Esophagus muscularis mucosa (tissue), 3 donors: ENCODE results near the gene CLEC4G.

Experiments
- CTCF ChIP-seq, 3 experiments: fragments of 200-600 bp in 2 of 3; fragments of 450-650 bp in 1 of 3; sonication (generic) in 2 of 3; IDR thresholded peaks; one replicate each; pipeline ENCODE4 v1.5.1; 2017 to 2019; ENCODE audit warnings: antibody characterized with exemption in 3 of 3, mild to moderate bottlenecking in 2 of 3, moderate library complexity in 1 of 3
- POLR2A ChIP-seq: fragments of 450-650 bp; IDR thresholded peaks from one replicate; pipeline ENCODE4 v1.6.1; 2017; ENCODE audit warnings: antibody characterized with exemption, moderate library complexity, mild to moderate bottlenecking, low read depth
- POLR2AphosphoS5 ChIP-seq, 2 donors: sonication (generic); formaldehyde crosslinking; IDR thresholded peaks; one replicate each; pipeline ENCODE4 v1.6.1; 2017; ENCODE audit warnings: antibody characterized with exemption in 2 of 2

DNA sequence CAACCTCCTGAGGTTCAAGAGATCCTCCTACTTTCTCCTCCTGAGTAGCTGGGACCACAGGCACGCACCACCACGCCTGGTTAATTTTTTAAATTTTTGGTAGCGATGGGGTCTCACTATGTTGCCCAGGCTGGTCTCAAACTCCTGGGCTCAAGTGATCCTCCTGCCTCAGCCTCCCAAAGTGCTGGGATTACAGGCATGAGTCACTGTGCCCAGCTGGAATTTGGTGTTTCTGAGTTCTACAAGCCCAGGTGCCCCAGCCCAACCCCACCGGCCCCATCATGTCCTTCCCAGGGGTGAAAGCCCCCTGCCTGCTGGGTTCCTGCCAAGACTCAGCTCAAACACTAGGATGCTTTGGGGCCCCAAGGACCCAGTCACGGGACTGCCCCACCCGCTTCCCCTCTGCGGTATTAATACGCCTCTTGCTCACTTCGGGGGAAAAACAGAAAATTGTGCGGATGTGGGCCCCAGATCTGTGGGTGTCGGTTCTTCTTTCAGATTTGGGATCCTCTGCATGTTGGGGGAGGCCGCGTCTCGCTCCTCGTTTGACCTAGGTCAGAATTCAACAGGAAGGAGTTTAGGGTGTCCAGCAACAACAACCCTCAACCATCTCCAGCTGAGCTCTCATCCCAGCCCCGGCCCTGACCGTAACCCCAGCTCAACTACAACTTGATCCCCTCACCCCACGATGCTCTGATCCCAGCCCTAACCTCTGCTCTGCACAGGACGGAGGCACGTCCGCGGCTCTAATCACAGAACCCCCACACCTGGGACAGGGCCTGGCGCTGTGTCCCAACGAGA is 26.3 kb downstream of the CLEC4G start:
- no peak for TF ChIP-seq POLR2A
- TF ChIP-seq CTCF (IDR thresholded peaks at IDR 0.05) = no peak
- TF ChIP-seq POLR2AphosphoS5 (IDR thresholded peaks at IDR 0.05) = no peak
